Natural killer cell (primary cell): Measurements from ENCODE around the gene OR1E2. TPM values are rescaled to one million over a fixed set of nuclear protein-coding genes. Genes with fewer than 3 reads are reported as not detected.
"Not testable (repeated sequence)": the region's sequence is repeated elsewhere in the genome, so short reads cannot be mapped to it uniquely, and the experiment has no call there.

Experiments used
- ATAC-seq, 3 donors: fragments of 150-1000 bp in 2 of 3; fragments of 200-7000 bp in 1 of 3; cut with Tn5 transposase; 1 replicate in 1 of 3; 2 replicates in 2 of 3; pipeline ENCODE4 v1.10.0; 2021; ENCODE audit warnings: mild to moderate bottlenecking in 2 of 3, moderate library complexity in 2 of 3
- DNase-seq, 2 donors: peaks; one replicate each; pipeline versions ENCODE4 v3.0.0 to v3.0.0-alpha.2; 2013 to 2021; ENCODE audit warnings: mixed read lengths in 1 of 2
- H3K27ac ChIP-seq: one replicate; pipeline ENCODE4 v1.5.1; 2013; ENCODE audit warnings: mild to moderate bottlenecking, low read length
- H3K27me3 ChIP-seq: one replicate; pipeline ENCODE4 v1.6.1; 2013; ENCODE audit warnings: low read length; ENCODE audit not compliant: control insufficient read depth, insufficient read depth
- H3K36me3 ChIP-seq: one replicate; pipeline ENCODE4 v1.6.1; 2013; ENCODE audit warnings: low read length; ENCODE audit not compliant: control insufficient read depth, insufficient read depth
- H3K4me1 ChIP-seq: one replicate; pipeline ENCODE4 v1.6.1; 2013; ENCODE audit warnings: low read length; ENCODE audit not compliant: control insufficient read depth, insufficient read depth
- H3K4me3 ChIP-seq: one replicate; pipeline ENCODE4 v1.5.1; 2013; ENCODE audit warnings: low read length
- H3K9me3 ChIP-seq: one replicate; pipeline ENCODE4 v1.6.1; 2013; ENCODE audit warnings: low read length; ENCODE audit not compliant: control insufficient read depth, insufficient read depth
- H3K27ac Mint-ChIP-seq, 2 donors: one replicate each; pipeline ENCODE4 v1.8.0; 2022; ENCODE audit warnings: mild to moderate bottlenecking in 2 of 2, mixed read lengths in 2 of 2, moderate library complexity in 1 of 2
- H3K27me3 Mint-ChIP-seq, 2 donors: one replicate each; pipeline ENCODE4 v1.8.0; 2022; ENCODE audit warnings: low read depth in 2 of 2, mixed read lengths in 2 of 2
- H3K36me3 Mint-ChIP-seq: one replicate; pipeline ENCODE4 v1.8.0; 2022; ENCODE audit warnings: mixed read lengths
- H3K4me1 Mint-ChIP-seq, 2 donors: one replicate each; pipeline ENCODE4 v1.8.0; 2022; ENCODE audit warnings: mixed read lengths in 2 of 2
- H3K4me3 Mint-ChIP-seq: one replicate; pipeline ENCODE4 v1.8.0; 2022; ENCODE audit warnings: mild to moderate bottlenecking, moderate library complexity, mixed read lengths
- H3K9me3 Mint-ChIP-seq, 2 donors: one replicate each; pipeline ENCODE4 v1.8.0; 2022; ENCODE audit warnings: mixed read lengths in 2 of 2
- CTCF ChIP-seq: fragments of 200-600 bp; IDR thresholded peaks from one replicate; pipeline ENCODE4 v1.8.0; 2022; ENCODE audit warnings: antibody characterized with exemption
- WGBS: methylation state at CpG from one replicate; pipeline ENCODE4 v1.1.7; 2013; ENCODE audit warnings: missing lambda C conversion rate; ENCODE audit not compliant: insufficient coverage; 5-methylcytosine and 5-hydroxymethylcytosine counted together
- intact Hi-C: fragments of 100-400 bp; cut with micrococcal nuclease; formaldehyde crosslinking; loops from one replicate; pipeline ENCODE4 v1.14.2; 2022
- total RNA-seq, 4 donors: library from RNA; stranded (reverse); fragments of 120-200 nt in 1 of 4; gene quantifications; one replicate each; pipeline versions ENCODE4 v1.2.3 to v1.2.4, GENCODE V29; 2013 to 2022

Gene OR1E2
- total RNA-seq, 3 donors from 2014 or later (not counting 1 experiment from before 2014, with no cell fraction given) = not detected

GRCh38 chr17:3472137-3472536 lies 38.5 kb upstream of the OR1E2 start:
- Histone ChIP-seq H3K4me1 (no peaks in the 10 kb centered on the region), H3K27me3 (no peaks in the 10 kb centered on the region), H3K27ac (no peak overlapping the region), H3K36me3 (no peaks in the 10 kb centered on the region), H3K9me3 (no peaks in the 10 kb centered on the region), H3K4me3 (no peak overlapping the region)
- 93% methylated on average over 21 of the region's 21 CpGs for WGBS
- intact Hi-C loops = no loop called here
- ATAC-seq (no peak), DNase-seq (no peak)
- H3K36me3 Mint-ChIP-seq = no peaks in the 10 kb centered on the region
- H3K9me3 Mint-ChIP-seq = no peaks in the 10 kb centered on the region
- no peak overlapping the region for H3K27ac Mint-ChIP-seq
- H3K4me3 Mint-ChIP-seq = no peak overlapping the region
- peaks cover 0 to 6% of the 10 kb centered on the region in 2 donors for H3K27me3 Mint-ChIP-seq
- peaks cover 5 to 7% of the 10 kb centered on the region in 2 donors for H3K4me1 Mint-ChIP-seq
- no peak for TF ChIP-seq CTCF

GRCh38 chr17:3471599-3471998 lies 38.0 kb upstream of the OR1E2 start, which contains the start of gene SPATA22:
Gene SPATA22 (minus strand): TSS chr17:3471819. CDS start chr17:3469325, 2,494 bp downstream.
- Mint-ChIP-seq H3K4me3 (no peak within 1 kb of the TSS), H3K36me3 (no peaks in the 10 kb centered on the region), H3K27ac (no peak within 1 kb of the TSS), H3K9me3 (no peaks in the 10 kb centered on the region), H3K4me1 (peaks cover 5 to 7% of the 10 kb centered on the region in 2 donors), H3K27me3 (peaks cover 0 to 6% of the 10 kb centered on the region in 2 donors)
- Histone ChIP-seq H3K27ac (no peak within 1 kb of the TSS), H3K4me1 (no peaks in the 10 kb centered on the region), H3K27me3 (no peaks in the 10 kb centered on the region), H3K9me3 (no peaks in the 10 kb centered on the region), H3K4me3 (no peak within 1 kb of the TSS), H3K36me3 (no peaks in the 10 kb centered on the region)
- no peak for TF ChIP-seq CTCF
- DNase-seq (no peak), ATAC-seq (no peak)
- intact Hi-C loops = no loop called here
- 97% methylated on average over 38 of the region's 38 CpGs for WGBS

GRCh38 chr17:3469529-3469928 lies 35.9 kb upstream of the OR1E2 start:
- H3K4me3 Mint-ChIP-seq = no peak overlapping the region
- no peaks in the 10 kb centered on the region for H3K4me1 ChIP-seq
- H3K4me1 Mint-ChIP-seq = no peaks in the 10 kb centered on the region
- WGBS = 82% methylated on average over 5 of the region's 5 CpGs
- peaks cover 0 to 6% of the 10 kb centered on the region in 2 donors for H3K27me3 Mint-ChIP-seq
- no peak overlapping the region for H3K27ac ChIP-seq
- H3K9me3 ChIP-seq = no peaks in the 10 kb centered on the region
- ATAC-seq (no peak), DNase-seq (no peak)
- H3K27me3 ChIP-seq = no peaks in the 10 kb centered on the region
- intact Hi-C loops = no loop called here
- no peak overlapping the region for H3K27ac Mint-ChIP-seq
- no peaks in the 10 kb centered on the region for H3K36me3 ChIP-seq
- H3K4me3 ChIP-seq = no peak overlapping the region
- no peaks in the 10 kb centered on the region for H3K9me3 Mint-ChIP-seq
- no peak for TF ChIP-seq CTCF
- H3K36me3 Mint-ChIP-seq = no peaks in the 10 kb centered on the region

- H3K36me3 ChIP-seq, H3K4me3 ChIP-seq, H3K27me3 Mint-ChIP-seq, DNase-seq, H3K27ac Mint-ChIP-seq, H3K9me3 ChIP-seq, H3K4me3 Mint-ChIP-seq, ATAC-seq, H3K27me3 ChIP-seq, H3K27ac ChIP-seq, H3K4me1 Mint-ChIP-seq, H3K4me1 ChIP-seq, H3K9me3 Mint-ChIP-seq, H3K36me3 Mint-ChIP-seq, intact Hi-C loops: not testable (repeated sequence)
- no CpG with 5 or more reads among the region's 1 CpG for WGBS
These were observed 32.7 kb upstream of the OR1E2 start for GRCh38 chr17:3466355-3466754.
